Stimulated activated CD4-positive, alpha-beta T cell treated with anti-CD3 and anti-CD28 coated beads, TNF-alpha, amount 100 ng/mL, for 48 hours (primary cell): Measurements from ENCODE around the gene PRDM5.
"Not testable (repeated sequence)": the region's sequence is repeated elsewhere in the genome, so short reads cannot be mapped to it uniquely, and the experiment has no call there.

Experiments used
- DNase-seq, 3 donors: peaks; one replicate each; pipeline ENCODE4 v3.0.0-alpha.2; 2020; ENCODE audit warnings: low read depth in 3 of 3

The PRDM5 gene

DNA sequence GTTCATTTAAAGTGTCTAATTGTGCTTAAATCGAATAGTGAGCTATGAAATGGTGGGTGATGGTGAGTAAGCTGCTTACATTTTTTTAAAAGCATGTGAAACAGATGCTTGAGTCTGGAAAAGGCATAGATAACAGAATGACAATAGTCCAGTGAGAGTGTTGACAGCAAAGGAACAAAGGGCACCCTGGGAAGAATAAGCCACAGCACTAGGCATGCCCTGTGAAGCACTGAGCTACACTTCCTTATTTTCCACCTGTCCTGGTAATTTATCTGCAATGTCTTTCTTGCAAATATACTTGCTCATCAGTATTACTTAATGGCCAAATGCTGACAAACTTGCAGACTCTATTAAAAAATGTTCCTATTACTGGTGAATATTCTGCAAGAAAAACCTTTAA is 168.7 kb downstream of the PRDM5 start:
- no peak for DNase-seq

DNA sequence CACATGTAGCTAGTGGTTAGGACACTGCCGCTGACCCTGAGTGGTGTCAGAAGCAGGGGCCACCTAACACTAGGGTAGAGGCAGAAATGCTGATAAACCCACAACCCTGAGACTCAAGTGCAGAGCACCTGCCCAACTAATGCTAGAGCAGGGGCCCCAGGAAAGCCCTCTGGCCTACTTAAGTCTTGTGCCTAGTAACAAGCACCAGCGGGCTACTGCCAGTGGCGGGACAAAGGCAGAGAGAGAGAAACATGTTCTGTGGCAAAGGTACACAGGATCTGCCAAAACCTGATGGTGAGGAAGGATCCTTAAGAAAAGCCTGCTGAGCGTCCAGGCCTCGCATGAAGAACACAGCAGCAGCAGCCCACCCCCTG is 172.4 kb downstream of the PRDM5 start:
- DNase-seq = no peak

DNA sequence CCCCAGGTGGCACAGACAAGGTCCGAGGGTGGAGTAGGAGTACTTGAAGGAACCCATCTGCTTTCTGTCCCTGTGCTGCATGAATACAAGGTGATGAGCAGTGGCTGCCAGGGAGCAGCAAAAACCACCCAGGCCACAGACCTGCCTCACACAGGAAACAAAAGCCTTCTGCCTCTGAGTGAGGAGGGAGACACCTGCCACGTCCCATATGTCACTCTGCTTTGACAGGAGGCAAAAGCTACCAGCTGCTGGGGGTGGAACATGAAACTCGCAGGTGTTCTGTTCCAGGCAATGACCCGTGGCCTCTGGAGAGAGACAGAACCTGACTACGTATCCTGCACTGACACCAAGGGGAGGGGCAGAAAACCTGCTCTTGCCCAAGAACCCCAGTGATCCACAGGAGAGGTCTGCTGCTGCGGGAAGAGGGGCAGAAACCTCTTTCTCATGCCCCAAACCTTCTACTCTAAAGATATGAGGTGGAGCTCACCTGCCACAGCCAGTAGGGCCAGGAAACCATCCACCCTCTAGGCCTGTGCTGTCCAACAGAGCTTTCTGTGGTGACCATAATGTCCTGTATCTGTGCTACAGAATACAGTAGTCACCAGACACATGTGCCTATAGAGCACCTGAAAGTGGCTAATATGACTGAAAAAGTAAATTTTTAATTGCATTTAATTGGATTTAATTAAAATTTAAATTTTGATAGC is 172.9 kb downstream of the PRDM5 start:
- no peak for DNase-seq

DNA sequence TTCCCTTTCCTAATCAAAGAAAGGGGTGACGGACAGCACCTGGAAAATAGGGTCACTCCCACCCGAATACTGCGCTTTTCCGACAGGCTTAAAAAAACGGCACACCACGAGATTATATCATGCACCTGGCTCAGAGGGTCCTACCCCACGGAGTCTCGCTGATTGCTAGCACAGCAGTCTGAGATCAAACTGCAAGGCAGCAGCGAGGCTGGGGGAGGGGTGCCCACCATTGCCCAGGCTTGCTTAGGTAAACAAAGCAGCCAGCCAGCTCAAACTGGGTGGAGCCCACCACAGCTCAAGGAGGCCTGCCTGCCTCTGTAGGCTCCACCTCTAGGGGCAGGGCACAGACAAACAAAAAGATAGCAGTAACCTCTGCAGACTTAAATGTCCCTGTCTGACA is 180.9 kb downstream of the PRDM5 start:
- DNase-seq = not testable (repeated sequence)

DNA sequence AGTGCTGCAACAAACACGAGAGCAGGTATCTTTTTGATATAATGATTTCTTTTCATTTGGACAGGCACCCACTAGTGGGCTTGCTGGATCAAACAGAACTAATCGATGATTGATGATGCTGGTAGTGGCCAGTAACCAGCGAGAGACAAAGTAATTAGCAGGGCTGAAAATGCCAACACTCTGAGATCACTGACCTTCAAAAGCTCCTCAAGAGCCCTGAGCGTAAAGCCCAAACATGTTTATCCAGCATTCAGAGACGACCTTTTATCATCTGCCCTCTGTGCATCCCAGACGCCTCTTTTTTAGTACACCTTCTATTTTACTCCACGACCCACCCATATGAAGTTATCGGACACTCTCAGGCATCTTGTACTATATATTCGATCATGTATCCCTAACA is 186.2 kb downstream of the PRDM5 start:
- DNase-seq = no peak

DNA sequence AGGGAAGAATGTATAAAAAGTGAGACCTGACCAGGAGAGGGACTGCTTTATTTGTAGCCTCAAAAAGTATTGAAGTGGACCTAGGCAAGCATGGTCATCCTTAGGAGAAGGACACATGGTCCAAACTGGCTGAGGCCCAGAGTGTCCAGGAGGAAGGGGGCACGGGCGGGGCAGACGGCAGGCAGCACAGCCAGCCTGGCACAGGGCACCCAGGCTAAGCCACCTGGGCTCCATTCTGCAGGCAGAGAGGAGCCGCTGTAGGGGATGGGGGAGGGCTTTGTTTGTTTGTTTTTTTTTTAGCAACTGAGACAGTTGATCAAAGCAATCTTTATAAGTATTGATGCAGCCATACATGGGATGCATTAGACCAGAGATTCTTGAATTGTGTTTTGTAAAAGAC is 188.6 kb downstream of the PRDM5 start:
- no peak for DNase-seq

DNA sequence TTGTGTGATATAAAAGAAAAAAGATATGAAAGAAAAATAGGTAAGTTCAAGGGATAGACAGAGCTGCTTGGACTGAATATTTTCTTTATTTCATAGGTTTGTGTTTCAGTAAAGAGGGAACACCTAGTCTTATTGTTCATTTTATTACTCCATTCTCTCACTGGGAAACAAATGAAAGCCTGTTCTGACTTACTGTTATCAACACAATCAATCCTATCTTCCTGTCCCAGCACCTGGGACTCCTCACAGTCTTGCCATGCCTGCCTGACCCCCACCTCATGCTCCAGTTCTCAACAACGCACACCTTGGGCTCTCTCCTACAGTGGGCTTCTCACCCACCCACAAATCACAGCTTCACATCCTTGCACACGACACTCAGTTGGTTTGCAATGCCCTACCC is 189.5 kb downstream of the PRDM5 start:
- no peak for DNase-seq

DNA sequence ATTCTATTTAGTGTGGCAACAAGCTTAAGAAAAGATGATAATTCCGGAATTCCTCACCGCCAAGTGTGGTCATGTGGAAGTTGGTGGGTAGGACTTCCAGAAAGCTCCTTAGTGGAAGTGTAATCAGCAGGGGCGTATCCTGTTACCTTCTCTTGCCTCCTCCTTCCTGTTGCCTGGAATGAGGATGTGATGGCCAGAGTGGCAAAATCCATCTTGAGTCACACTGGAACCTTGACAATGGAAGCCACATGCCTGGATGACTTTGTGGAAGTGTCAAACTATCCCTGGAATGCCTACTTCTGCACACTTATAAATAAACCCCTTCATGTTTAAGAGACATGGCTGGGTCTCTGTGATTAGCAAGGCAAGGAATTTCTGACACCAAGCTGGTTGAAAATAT is 191.0 kb downstream of the PRDM5 start:
- no peak for DNase-seq

DNA sequence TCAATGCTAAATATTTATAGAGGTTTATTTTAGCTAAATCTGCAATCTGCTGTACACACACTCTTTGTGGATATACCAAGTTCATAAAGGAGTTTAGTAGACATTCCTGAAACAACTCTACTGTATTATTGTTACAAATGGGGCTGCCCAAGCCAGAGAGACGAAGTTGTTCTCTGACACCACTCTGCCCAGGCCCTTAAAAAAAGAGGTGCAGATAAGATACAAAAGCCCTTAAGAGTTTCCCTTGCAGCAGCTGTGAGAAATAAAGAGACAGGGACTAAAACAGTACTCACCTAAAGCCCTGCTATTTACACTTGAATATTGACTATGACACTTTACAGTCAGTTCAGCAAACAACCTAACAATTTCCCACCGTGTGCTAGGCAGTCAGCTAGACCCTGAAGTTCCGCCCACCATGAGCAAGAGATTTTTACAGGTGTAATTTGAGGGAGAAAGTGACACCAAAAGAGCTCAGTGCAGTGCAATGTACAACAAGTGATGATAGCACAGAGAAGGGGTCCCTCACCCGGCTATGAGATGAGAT is 191.7 kb downstream of the PRDM5 start:
- DNase-seq = no peak

DNA sequence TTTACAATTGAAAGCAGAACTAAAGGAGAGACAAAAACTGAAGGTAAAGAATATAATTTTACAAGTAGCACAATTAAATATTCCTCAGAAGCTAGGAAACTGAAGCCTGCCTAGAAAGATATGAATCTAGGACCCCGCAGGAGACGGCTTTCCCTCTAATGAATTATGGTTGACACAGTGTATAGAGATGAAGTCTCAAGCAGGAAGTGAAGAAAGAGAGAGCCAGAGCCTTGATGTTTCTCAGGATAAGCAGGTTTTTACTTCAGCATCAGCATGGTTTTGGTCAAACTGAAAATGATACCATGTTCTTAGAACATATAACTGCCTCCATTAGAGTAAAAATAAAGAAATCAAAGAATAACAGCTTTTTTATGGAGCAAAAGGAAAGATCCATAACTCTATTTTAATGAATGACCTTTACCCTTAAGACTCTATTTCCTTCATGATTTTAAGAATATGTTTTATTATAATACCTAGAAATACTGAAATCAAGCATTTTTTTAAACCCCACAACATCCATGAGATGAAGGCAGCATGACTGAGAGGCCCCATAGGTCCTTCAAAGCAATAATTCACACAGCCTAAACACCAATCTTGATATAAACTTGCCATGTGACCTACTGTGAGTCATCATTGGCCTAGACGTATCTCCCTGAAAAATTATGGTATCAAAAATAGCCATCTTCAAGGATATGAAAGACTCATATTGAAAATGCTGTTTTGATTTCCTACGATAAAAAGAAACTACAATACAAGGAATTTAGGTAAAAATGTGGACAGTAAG is 193.4 kb downstream of the PRDM5 start:
- no peak for DNase-seq

DNA sequence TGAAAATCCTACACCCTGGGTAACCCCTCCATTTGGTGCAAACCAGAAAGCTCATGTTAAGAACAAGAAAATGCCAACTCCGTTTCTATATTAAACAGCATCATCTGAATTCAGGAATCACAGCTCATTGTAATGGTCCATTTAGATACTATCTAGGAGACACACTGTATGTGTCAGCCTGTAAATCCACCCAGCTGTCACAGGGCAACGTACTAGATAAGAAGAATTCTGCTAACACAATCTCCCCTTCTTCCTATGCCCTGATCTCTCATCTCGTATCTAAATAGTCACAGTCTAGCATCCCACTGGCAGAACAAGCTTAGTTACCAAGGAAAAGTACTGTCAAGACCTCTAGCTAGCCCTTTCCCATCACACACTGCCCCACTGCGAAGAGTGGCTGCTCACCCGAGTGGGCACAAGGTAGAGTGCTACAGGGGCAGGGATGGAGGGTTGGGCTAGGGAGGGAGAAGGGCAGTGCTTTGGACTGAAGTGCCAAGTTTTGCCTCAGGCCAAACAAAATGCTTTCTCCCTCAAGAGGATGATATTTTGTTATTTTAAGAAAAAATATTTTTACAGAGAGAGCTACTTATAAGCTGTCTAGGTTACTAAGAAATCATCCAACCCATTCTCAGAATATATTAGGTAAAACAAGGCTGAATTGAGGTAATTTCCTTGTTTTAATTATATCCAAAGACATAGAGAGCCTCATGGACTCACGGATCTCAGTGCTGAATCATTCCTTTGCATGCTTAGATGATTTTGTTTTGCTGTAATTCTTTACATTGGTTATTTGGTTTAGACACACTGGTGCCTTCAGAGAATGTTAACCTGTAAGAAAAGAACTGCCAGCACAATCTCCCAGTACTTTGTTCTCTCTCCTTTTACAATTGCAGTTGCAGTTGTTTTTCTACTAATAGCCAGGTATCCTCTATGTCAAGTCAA is 196.6 kb downstream of the PRDM5 start:
- DNase-seq = no peak

DNA sequence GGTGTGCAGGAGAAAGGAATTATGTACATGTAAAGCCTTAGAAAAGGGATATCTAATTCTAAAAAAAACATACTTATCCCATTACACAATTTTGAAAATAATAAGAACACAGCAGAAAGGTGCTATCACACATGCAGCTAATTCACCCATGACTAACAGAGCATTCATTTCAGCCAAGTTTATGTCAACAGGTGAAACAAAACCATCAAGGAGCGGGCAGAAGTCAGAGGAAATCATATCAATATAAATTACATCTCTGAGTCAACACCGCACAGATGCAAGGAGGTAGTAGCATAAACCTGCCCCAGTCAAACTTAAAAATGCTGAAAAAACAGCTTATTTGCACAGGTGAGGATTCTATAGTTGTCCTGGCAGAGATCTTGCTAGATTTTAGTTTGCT is 197.9 kb downstream of the PRDM5 start:
- no peak for DNase-seq

DNA sequence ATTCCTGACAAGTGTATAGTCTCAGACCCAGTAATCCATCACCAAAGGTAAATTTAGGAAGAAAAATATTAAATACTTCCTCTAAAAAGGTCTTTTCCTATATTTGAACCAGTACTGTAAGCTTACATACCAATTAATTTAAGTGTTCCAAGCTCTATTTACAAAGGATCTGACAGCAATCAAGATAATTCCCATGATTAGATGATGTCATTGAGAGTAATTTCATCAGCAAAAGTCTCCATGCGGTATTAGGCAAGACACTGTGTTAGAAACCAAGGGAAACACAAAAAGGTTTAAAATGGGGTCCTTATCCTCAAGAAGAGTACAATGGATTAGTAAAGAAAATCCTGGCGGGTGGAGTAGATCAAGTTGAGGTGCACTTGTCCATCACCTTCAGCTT is 198.5 kb downstream of the PRDM5 start:
- no peak for DNase-seq

DNA sequence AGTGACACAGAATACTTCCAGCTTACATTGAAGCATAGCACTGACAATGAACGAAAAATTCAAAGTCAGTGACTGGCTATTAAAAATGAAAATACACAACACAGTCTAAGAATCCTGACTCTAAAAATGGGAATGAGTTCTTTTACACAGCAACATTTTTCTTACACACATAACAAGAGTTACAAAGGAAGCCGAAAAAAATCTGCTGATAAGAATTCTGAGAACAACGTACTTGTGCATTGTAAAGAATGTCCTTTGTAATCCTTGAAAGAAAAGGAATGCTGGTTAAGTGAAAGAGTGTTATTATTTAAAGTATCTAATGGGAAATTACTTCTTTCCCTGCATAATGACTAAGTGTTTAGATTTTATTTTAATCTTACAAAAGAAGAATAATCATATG is 199.4 kb downstream of the PRDM5 start:
- DNase-seq = no peak

DNA sequence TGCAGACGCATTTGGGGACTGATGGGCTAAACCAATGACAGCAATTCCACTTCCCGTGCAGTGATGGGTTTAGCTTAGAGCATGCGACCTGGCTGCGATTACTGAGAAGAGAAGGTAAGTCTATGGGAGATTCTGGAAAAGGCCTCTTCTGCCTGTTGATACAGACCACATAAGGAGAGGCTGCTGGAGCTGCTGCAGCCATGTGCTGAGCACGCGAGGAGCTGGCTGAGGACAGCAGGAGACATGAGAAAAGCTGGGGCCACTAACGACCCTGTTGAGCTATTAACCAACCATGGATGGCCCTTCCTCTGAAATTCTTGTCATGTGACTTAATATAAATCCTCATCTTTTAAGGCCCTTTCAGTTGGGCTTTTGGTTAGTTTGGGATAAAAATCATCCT is 199.9 kb downstream of the PRDM5 start:
- no peak for DNase-seq

DNA sequence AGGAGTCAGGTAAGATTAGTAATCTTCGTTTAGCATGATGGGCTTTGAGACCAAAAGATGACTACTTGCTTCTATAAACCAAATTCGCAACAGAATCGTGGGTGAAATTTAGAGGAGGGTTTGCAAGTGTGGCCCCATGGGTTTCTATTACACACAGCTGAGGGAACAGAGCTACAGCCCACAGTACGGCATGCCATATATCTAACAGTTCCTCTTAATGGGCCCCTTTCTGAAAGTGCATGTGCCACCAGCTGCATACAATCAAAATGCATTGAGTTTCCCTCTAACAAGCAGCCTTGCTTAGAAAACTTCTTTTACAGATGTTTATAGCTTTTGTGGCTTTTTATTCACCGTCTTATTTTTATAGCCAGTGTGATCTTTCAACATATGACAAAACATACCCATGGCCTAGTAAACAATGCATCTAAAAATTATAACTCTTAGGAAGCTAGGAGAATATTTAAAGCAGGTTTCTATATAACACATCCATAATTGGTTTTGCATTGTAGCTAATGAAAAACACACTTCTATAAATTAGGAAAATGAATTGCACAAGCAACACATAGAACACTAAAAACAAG is 202.1 kb downstream of the PRDM5 start:
- no peak for DNase-seq

DNA sequence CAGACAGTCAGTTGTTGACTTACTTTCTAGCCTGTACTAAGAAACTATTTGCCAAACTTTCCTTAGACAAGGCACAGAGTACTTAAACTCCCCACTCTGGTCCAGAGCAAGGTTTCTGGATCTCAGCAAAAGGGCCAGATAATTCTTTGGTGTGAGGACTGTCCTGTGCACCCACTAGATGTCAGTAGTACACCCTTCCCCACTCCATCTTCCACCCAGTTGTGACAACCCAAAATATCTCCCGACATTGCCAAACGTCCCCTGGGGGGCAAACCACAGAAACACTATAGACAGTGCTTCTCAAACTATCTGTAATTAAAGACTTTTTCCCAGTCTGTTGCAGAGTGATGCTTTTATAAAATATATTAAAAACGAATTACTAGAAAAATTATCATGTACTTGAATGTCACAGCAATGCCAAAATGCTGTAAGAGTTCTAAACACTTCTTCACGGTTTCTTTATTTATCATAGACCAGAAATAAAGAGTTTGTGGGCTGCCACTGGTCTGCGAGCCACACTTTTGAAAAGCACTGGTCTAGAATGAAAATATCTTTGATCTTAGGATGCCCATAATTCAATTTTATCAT is 203.5 kb downstream of the PRDM5 start:
- peak in 2 of 3 donors; percentile 2 to 8 for DNase-seq

DNA sequence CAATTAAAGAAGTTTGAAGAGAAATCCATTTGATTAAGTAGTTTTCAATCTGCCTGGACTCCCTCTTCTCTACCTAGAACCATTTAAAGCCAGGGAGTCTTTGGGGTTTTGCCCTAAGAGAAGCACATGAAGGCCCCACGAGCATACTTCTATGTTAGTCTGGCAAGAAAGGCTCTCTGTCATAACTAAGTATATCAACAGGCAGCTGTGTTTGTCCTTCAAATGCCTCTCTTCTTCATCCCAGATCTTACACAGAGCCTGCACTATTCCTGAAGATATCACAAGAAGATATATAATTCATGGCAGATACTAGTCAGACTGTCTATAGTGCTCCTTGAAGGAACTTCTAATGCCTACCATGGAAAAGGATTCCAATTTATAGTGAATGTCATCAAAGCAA is 206.2 kb downstream of the PRDM5 start:
- DNase-seq = no peak

DNA sequence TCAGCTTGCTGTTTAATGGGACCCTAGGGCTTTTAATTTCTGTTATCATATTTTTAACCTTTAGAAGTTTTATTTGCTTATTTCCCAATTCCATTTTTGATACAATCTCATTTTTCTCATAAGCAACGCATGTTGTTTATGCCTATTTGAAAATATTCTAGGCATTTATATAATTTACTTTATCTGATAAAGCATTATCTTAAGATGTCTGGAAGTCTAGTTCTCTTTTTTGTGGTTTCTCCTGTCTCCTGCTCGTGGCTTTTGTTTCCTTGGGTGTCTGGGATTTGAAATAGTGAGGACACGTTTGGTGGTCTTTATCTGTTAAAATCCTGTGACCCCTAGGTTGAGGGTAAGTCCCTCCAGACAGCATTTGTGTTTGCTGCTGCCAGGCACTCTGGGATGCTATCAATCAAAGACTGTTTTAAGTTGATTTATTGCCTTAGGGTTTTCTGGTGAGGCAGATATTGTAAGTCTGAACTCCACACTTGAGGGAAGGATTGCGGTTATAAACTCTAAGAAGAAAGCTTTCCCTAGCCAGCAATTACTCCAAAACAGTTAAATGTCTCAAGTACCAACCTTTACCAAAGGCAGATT is 208.0 kb downstream of the PRDM5 start:
- DNase-seq = no peak

DNA sequence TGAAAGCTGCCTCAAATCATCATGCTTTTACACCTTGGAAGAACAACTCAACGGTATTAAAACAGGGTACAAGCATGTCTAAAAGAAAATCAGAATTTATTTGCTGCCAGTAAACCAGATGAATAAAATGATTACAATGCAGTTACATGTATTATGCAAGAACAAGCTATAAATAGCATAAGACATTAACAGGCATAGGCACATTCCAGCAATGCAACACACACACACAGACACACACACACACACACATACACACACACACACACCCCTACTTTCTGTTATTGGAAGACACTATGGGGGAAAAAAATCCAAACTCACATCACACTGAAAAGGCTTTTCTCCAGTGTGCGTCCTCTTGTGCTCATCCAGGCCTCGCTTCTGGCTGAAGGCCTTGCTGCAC is 212.5 kb downstream of the PRDM5 start:
- no peak for DNase-seq

DNA sequence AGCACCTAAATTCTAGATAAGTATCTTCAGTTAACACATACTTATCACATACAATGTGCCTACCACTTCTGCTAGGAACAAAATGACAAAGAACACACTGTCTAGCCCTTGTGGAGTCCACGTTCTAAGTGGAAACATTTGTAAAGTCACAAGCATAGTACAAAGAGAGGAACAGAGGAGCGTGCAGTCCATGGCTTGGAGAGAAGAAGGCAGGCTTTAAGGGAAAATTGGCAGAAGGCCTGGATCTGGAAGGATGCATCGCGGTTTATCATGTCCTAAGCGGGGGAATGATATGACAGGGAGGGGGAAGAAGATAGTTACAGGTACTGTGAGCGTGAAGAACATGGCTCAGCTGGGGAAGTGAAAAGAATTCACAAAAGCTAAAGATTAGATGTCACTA is 218.0 kb downstream of the PRDM5 start:
- DNase-seq = no peak
